Gastrocnemius medialis (tissue), 4 donors: ENCODE results near the gene INCA1. TPM values are rescaled to one million over a fixed set of nuclear protein-coding genes. Genes with fewer than 3 reads are reported as not detected.

Experiments
- ATAC-seq, 2 donors: fragments of 150-250 bp; one replicate each; pipeline ENCODE4 v1.9.1; 2016
- DNase-seq, 2 donors: peaks; one replicate each; pipeline ENCODE4 v3.0.0-alpha.2; 2019
- H3K27ac ChIP-seq, 4 donors: fragments of 200-600 bp; sonication (generic); 1 replicate in 1 of 4; 2 replicates in 3 of 4; pipeline ENCODE4 v1.5.1; 2016 to 2018; ENCODE audit warnings: mild to moderate bottlenecking in 2 of 4, moderate library complexity in 1 of 4
- H3K27me3 ChIP-seq, 3 donors: fragments of 200-600 bp; sonication (generic) in 2 of 3; 1 replicate in 1 of 3; 2 replicates in 2 of 3; pipeline versions ENCODE4 v1.5.1 to v1.6.0; 2016 to 2019; ENCODE audit warnings: mild to moderate bottlenecking in 1 of 3, moderate library complexity in 1 of 3
- H3K36me3 ChIP-seq, 2 donors: fragments of 200-600 bp; sonication (generic) in 1 of 2; one replicate each; pipeline ENCODE4 v1.5.1; 2017 to 2018
- H3K4me1 ChIP-seq, 2 donors: fragments of 200-600 bp; sonication (generic) in 1 of 2; one replicate each; pipeline ENCODE4 v1.5.1; 2016 to 2017; ENCODE audit warnings: mild to moderate bottlenecking in 2 of 2
- H3K4me3 ChIP-seq, 4 donors: fragments of 200-600 bp; sonication (generic) in 3 of 4; 1 replicate in 1 of 4; 2 replicates in 3 of 4; pipeline ENCODE4 v1.5.1; 2016 to 2019; ENCODE audit warnings: mild to moderate bottlenecking in 2 of 4
- H3K9me3 ChIP-seq, 3 donors: fragments of 200-600 bp; sonication (generic) in 2 of 3; 1 replicate in 1 of 3; 2 replicates in 2 of 3; pipeline ENCODE4 v1.5.1; 2016 to 2019
- POLR2A ChIP-seq, 2 donors: fragments of 450-650 bp; IDR thresholded peaks; one replicate each; pipeline ENCODE4 v1.6.1; 2017; ENCODE audit warnings: antibody characterized with exemption in 2 of 2, mild to moderate bottlenecking in 2 of 2, moderate library complexity in 2 of 2
- in situ Hi-C, 4 donors: fragments of 200-750 bp; cut with MboI; loops; one replicate each; pipeline versions ENCODE4 v1.15.0 to v1.8.0; 2017; ENCODE audit warnings: low sequenced_read_pairs in 4 of 4
- intact Hi-C: fragments of 100-400 bp; cut with DNase I; formaldehyde crosslinking; loops from one replicate; pipeline ENCODE4 v1.15.1; 2023; ENCODE audit warnings: low total_unique reads
- total RNA-seq, 4 donors: library from RNA; depleted of rRNA; stranded (reverse); fragments of >200 nt; gene quantifications; one replicate each; pipeline versions ENCODE4 v1.1.0 to v1.2.3, GENCODE V29; 2016
- TF ChIP-seq, protein P1 (sequence below), 5 experiments: fragments of 450-650 bp in 3 of 5; fragments of 200-600 bp in 2 of 5; sonication (generic) in 2 of 5; IDR thresholded peaks in 4 of 5; conservative IDR thresholded peaks in 1 of 5; 1 replicate in 4 of 5; 2 replicates in 1 of 5; pipeline ENCODE4 v1.5.1; 2016 to 2019; ENCODE audit warnings: antibody characterized with exemption in 5 of 5, mild to moderate bottlenecking in 3 of 5, moderate library complexity in 3 of 5

The INCA1 gene
- total RNA-seq, 4 donors from 2014 or later, result 1.9 to 5.7 (median 4.3) TPM

DNA sequence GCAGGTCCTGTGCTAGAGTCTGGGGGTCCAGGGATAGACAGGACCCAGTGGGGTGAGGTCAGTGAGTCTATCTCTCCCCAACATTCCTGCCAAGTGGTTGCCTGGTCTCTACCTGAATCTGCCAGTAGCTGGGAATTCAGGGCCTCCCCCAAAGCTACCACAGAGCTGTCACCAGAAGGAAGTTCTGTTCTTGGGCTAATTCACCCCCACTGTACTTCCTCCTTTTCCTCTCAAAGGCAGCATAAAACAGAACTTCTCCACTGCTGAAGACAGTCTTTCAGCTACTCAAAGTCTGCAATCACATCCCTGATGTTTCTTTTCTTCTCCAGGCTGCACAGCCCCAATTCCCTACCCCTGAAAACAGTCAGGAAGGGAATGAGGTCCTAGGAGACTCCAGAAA is 18.6 kb downstream of the INCA1 start:
- H3K4me3 ChIP-seq, result no peak overlapping the region
- in situ Hi-C loops, result no loop called here
- H3K4me1 ChIP-seq, result peaks cover 15 to 20% of the 10 kb centered on the region in 2 donors
- intact Hi-C loops, result no loop called here
- H3K36me3 ChIP-seq, result peaks cover 0 to 69% of the 10 kb centered on the region in 2 donors
- no peaks in the 10 kb centered on the region for H3K9me3 ChIP-seq
- TF ChIP-seq, protein P1, sequence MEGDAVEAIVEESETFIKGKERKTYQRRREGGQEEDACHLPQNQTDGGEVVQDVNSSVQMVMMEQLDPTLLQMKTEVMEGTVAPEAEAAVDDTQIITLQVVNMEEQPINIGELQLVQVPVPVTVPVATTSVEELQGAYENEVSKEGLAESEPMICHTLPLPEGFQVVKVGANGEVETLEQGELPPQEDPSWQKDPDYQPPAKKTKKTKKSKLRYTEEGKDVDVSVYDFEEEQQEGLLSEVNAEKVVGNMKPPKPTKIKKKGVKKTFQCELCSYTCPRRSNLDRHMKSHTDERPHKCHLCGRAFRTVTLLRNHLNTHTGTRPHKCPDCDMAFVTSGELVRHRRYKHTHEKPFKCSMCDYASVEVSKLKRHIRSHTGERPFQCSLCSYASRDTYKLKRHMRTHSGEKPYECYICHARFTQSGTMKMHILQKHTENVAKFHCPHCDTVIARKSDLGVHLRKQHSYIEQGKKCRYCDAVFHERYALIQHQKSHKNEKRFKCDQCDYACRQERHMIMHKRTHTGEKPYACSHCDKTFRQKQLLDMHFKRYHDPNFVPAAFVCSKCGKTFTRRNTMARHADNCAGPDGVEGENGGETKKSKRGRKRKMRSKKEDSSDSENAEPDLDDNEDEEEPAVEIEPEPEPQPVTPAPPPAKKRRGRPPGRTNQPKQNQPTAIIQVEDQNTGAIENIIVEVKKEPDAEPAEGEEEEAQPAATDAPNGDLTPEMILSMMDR (IDR thresholded peaks at IDR 0.05 in 4 of 5, conservative IDR thresholded peaks at IDR 0.05 in 1 of 5), result no peak
- TF ChIP-seq POLR2A (IDR thresholded peaks at IDR 0.05), result no peak
- no peak overlapping the region for H3K27ac ChIP-seq
- no peak for ATAC-seq
- no peaks in the 10 kb centered on the region for H3K27me3 ChIP-seq
- no peak for DNase-seq

DNA sequence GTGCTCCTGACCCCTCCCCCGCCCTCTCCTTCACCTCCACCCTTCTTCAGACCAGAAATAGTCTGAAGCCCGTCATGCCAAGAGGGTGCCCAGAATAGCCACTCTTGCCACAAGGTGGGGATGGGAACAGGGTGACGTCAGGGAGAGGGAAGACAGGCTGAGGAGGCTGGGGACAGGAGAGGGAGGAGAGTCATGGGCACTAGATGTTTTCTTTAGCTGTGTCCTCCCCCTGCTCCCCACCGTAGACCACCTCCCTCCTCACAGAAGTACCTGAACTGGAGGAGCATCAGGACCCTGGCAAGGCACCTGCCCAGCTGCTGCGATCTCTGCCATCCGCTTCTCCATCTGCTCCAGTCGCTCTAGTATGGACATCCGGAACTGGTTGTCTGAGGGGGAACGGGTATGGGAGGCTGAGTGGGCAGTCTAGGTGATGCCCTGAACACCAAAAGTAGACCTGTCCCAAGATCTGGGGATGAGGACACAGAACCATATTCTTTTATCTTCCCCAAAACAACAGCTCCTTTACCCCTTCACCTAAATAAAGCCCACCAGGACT is 23.1 kb downstream of the INCA1 start:
- in situ Hi-C loops, result no loop called here
- Histone ChIP-seq H3K36me3 (peaks cover 0 to 68% of the 10 kb centered on the region in 2 donors), H3K27ac (peak overlapping the region; percentile 88 to 95 (median 94)), H3K27me3 (no peaks in the 10 kb centered on the region), H3K4me1 (peaks cover 27 to 42% of the 10 kb centered on the region in 2 donors), H3K9me3 (no peaks in the 10 kb centered on the region), H3K4me3 (peak overlapping the region in 2 of 4 donors; percentile 11 to 14)
- ATAC-seq (peak; percentile 96), DNase-seq (peak; percentile 81 to 94)
- peak; percentile 80 to 83 for TF ChIP-seq POLR2A (IDR thresholded peaks at IDR 0.05)
- TF ChIP-seq, protein P1 (IDR thresholded peaks at IDR 0.05 in 4 of 5, conservative IDR thresholded peaks at IDR 0.05 in 1 of 5), result no peak
- intact Hi-C loops, result loop anchor here (1.0 kb wide), 1 partner anchor 27 kb away; no protein-coding TSS in a partner anchor

DNA sequence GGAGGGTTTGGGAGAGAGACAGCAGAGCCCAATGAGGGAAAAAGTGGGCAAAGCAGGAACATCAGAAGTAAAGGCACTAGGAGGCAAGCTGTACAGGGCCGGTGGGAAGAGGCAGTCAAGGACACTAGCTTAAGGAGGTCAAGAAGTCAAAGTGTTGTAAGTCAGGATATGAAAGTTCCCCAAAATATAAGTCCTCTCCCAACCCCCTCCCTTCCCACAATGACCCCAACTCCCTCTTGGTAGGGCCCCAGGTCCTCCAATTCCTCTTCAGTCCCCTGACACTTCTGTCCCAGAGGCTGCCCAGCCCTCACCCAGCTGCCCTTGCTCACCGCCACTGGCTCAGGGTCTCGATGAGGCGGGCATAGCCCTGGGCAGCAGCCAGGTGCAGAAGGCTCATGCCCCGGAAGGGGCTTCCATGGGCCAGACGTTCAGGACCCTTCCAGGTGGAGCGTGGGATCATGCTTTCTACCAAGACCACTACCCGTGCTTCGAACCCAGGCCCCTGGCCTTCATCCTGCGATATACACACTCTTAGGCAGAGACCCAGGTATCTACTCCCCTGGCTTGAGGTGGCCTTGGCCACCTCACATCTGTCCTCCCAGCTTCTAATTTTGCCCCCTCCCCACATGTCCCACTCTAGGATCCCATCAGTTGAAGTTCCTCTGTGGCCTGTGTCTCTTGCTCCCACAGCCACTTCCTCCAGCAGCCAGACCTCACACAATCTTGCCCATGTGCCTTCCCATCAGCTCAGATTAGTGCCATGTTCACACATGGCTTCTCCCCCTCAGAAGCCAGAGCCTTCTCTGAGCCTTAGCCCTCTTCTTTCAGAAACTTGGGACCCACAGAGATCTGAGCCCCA is 23.8 kb downstream of the INCA1 start:
- intact Hi-C loops (loop anchor here (1.0 kb wide), 1 partner anchor 28 kb away; no protein-coding TSS in a partner anchor), in situ Hi-C loops (no loop called here)
- Histone ChIP-seq H3K27me3 (no peaks in the 10 kb centered on the region), H3K4me3 (peak overlapping the region in 2 of 4 donors; percentile 6 to 14), H3K36me3 (peaks cover 0 to 62% of the 10 kb centered on the region in 2 donors), H3K4me1 (peaks cover 34 to 49% of the 10 kb centered on the region in 2 donors), H3K9me3 (no peaks in the 10 kb centered on the region), H3K27ac (peak overlapping the region; percentile 88 to 95 (median 94))
- DNase-seq (no peak), ATAC-seq (peak; percentile 1 to 15)
- TF ChIP-seq, protein P1 (IDR thresholded peaks at IDR 0.05 in 4 of 5, conservative IDR thresholded peaks at IDR 0.05 in 1 of 5), result no peak
- no peak for TF ChIP-seq POLR2A (IDR thresholded peaks at IDR 0.05)

DNA sequence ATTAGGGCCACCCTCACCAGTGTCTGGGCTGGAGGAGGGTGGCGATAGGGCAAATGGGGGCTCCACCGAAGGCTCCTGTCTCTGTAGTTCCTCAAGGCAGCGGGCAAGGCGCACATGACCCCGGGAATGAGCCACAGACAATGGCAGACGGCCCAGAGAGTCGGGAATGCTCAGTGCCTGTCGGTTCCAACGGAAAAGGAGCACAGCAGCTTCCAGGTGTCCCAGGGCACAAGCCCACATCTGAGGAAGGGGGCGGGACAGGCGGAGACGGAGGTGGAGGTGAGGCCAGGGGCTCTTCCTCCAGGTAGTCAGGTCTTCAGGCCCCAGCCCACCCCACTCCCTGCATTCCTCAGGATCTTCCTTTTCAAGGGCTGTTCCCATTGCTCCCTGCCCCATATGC is 24.6 kb downstream of the INCA1 start:
- Histone ChIP-seq H3K9me3 (no peaks in the 10 kb centered on the region), H3K36me3 (peaks cover 0 to 54% of the 10 kb centered on the region in 2 donors), H3K4me3 (no peak overlapping the region), H3K27me3 (no peaks in the 10 kb centered on the region), H3K27ac (peak overlapping the region; percentile 88 to 95 (median 94)), H3K4me1 (peaks cover 41 to 55% of the 10 kb centered on the region in 2 donors)
- ATAC-seq (no peak), DNase-seq (peak in 1 of 2 donors; percentile 70)
- in situ Hi-C loops (no loop called here), intact Hi-C loops (no loop called here)
- TF ChIP-seq, protein P1 (IDR thresholded peaks at IDR 0.05 in 4 of 5, conservative IDR thresholded peaks at IDR 0.05 in 1 of 5), result no peak
- TF ChIP-seq POLR2A (IDR thresholded peaks at IDR 0.05), result no peak
